VCaP (cell line): Measurements from ENCODE around the gene PKD1.

Experiments
- H3K27ac ChIP-seq: fragments of 450-650 bp; 2 replicates; pipeline ENCODE4 v1.5.1; 2017
- TF ChIP-seq, protein P1 (sequence below): fragments of 450-650 bp; conservative IDR thresholded peaks from 2 replicates; pipeline ENCODE4 v1.5.1; 2017; ENCODE audit warnings: mild to moderate bottlenecking, moderate library complexity

Gene PKD1

DNA sequence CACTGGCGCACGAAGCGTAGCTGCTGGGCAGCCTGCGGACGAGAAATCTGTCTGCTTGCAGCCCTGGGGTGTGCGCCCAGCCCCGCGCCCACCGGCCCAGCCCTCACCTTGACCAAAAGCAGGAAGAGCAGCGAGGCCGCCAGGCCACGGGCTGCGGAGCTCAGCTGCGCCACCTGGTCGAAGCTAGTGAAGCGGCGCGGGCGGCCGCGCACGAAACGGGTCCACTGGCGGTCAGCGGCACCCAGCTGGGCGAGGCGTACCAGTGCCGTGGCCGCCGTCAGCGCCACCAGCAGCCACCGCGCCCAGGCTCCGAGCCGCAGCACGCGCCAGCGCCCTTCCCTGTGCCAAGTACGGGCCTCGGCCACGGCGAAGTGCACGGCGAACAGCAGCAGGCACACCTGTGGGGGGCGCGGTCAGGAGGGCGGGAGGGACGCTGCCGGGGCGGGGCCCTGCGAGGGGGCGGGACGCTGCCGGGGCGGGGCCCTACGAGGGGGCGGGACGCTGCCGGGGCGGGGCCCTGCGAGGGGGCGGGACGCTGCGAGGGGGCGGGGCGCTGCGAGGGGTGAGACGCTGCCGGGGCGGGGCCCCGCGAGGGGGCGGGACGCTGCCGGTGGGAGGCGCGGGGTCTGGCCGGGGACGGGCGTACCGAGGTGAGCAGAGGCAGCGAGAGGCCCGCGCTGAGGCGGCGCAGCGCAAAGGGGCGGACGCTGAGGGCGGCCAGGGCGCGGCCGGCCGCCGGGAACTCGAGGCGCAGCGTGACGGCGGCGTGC lies 44.7 kb downstream of the PKD1 start:
- TF ChIP-seq, protein P1, sequence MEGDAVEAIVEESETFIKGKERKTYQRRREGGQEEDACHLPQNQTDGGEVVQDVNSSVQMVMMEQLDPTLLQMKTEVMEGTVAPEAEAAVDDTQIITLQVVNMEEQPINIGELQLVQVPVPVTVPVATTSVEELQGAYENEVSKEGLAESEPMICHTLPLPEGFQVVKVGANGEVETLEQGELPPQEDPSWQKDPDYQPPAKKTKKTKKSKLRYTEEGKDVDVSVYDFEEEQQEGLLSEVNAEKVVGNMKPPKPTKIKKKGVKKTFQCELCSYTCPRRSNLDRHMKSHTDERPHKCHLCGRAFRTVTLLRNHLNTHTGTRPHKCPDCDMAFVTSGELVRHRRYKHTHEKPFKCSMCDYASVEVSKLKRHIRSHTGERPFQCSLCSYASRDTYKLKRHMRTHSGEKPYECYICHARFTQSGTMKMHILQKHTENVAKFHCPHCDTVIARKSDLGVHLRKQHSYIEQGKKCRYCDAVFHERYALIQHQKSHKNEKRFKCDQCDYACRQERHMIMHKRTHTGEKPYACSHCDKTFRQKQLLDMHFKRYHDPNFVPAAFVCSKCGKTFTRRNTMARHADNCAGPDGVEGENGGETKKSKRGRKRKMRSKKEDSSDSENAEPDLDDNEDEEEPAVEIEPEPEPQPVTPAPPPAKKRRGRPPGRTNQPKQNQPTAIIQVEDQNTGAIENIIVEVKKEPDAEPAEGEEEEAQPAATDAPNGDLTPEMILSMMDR = no peak
- no peak overlapping the region for H3K27ac ChIP-seq

DNA sequence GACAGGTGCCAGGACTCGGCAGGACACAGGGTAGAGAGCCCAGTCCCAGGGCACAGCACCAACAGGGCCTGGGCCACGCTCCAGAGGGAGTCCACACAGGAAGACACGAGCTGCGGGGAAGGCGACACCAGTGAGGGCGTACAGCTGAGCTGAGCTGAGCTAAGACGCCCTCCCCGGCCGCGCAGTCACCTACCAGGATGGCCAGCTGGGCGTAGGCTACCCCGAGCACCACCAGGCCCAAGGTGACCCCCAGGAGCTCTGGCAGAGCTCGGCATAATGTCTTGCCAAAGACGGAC lies 45.3 kb downstream of the PKD1 start:
- TF ChIP-seq, protein P1 = no peak
- no peak overlapping the region for H3K27ac ChIP-seq

DNA sequence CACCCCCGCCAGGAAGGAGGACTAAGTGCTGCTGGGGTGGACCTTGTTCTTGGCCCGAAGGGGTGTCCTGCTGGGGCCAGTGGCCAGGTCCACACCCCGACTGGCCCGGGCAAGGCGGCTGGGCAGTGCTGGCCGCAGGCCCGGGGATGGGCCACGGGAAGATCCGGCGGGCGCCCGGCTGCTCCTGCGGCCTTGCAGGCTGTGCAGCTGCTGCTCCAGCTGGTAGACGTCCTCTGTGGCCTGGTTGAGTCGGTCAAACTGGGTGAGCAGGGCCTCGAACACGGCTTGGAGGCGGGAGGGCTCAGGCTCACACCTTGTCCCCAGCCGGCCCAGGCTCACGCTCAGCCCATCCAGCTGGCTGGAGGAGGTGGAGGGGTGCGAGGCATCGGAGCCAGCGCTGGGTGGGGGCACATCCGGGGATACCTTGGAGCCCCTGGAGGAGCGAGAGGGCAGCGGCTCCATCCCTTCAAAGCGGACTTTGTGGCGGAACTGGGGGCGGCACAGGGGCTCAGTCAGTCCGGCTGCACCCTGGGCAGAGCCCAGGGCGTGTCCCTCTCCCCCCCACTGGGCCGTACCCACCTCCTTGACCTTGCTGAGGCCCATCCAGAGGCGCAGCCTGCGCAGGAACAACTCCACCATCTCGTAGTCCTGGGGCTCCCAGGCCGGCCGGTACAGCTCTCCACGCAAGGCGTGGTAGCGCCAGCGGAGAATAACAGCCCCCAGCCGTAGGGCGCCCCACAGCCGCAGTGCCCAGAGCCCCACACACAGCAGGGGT lies 45.8 kb downstream of the PKD1 start:
- TF ChIP-seq, protein P1 = no peak
- no peak overlapping the region for H3K27ac ChIP-seq

DNA sequence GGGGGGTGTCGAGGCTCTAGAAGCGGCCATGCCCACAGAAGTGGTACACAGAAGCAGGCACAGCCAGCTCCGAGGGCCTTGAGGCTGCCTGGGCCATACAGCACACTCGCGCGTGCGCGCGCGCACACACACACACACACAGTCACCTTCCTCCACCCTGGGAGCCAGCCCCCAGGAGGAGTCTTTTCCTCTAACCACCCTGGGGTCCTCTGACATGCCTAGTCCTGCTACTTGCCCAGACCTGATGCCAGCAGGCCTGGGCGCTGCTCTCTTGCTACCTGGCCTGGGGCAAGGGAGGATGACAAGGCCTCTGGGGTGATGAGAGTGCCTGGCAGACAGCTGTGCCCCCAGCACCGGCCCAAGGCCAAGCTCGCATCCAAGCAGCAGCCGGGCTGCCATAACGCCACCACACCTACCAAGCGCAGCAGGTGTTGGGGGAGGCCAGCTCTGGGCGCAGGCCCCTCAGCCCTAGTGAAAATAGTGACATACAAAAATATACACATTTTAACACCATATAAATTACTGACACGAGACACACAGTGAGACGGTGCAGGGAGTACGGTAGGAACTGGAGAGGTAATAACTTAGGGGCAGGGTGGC lies 46.8 kb downstream of the PKD1 start:
- TF ChIP-seq, protein P1 = no peak
- no peak overlapping the region for H3K27ac ChIP-seq

DNA sequence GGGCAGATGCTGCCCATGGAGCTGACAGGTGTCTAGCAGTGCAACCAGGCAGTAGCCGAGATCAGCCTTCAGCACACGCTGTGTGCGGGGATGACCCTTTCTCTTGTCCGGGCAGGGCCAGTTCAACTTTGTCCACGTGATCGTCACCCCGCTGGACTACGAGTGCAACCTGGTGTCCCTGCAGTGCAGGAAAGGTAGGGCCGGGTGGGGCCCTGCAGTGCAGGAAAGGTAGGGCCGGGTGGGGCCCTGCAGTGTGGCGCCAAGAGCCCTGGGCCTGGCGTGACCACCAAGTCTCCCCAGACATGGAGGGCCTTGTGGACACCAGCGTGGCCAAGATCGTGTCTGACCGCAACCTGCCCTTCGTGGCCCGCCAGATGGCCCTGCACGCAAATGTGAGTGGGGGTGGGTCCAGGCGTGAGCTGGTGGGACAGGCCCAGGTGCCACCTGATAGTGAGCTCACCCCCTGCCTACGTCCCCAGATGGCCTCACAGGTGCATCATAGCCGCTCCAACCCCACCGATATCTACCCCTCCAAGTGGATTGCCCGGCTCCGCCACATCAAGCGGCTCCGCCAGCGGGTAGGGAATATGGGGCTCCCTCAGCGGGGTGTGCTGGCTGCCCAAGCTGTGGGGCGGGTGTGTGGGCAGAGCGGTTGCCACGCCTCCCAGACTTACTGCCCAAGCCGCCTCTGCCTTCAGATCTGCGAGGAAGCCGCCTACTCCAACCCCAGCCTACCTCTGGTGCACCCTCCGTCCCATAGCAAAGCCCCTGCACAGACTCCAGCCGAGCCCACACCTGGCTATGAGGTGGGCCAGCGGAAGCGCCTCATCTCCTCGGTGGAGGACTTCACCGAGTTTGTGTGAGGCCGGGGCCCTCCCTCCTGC lies 47.7 kb downstream of the PKD1 start:
- no peak overlapping the region for H3K27ac ChIP-seq
- TF ChIP-seq, protein P1 = no peak

DNA sequence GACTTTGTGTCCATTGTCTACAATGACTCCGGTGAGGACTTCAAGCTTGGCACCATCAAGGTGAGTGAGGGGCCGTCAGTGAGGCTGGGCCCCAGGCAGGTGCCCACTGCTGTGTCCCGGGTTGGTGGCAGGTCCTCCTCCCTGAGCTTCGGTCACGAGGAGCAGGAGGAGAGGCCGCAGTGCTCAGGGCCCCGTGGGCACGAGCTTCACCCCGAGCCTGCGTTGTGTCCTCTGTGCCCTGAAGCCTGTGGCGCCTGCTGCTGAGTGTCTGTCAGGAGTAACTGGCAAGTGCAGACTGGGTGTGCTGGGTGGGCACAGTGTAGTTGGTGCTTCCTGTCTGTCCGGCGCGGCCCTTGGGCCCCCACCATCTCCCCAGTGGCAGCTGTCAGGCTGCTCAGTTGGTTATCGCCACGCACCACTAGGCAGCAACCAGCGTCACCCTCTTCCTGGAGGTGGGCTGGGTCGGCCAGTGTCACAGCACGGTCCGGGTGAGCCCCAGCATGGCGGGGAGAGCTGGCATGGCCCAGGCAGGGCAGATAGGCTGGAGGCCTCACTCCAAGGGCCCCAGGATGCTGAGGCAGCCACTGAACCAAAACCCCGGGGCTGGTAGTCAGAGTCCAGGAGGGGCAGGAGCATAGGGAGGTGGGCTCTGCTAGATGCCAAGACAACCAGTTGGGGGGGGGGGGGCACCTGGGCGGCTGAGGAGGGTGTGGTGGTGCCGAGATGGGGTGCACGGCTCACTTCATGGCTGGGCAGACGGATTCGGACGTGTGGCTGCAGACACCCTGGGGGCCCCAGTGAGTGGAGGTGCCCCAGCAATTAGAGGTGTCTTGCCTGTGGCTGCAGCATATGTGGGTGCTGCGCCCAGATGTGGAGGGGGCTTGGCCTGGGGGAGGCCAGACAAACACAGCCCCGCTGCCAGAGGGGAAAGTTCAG lies 48.6 kb downstream of the PKD1 start:
- TF ChIP-seq, protein P1 = no peak
- no peak overlapping the region for H3K27ac ChIP-seq
